K562 (cell line): ENCODE results near the gene CLIC1. TPM values are rescaled to one million over a fixed set of nuclear protein-coding genes. Genes with fewer than 3 reads are reported as not detected.
A peak's percentile ranks its signal among the peaks of the same experiment; 100 is the strongest.

ENCODE experiments used
- ATF6 ChIP-seq: sonication (generic); formaldehyde crosslinking; IDR thresholded peaks from 2 replicates; pipeline ENCODE4 v1.4.0; 2020; ENCODE audit warnings: mild to moderate bottlenecking, missing genetic modification reagents
- JUND ChIP-seq, 2 experiments: IDR thresholded peaks; 2 replicates in 1 of 2; 3 replicates in 1 of 2; pipeline ENCODE4 v1.6.1; 2011; ENCODE audit warnings: borderline replicate concordance in 2 of 2, low read depth in 2 of 2, low read length in 2 of 2, improper control_type of control experiment in 1 of 2, missing biosample characterization in 1 of 2, missing genetic modification characterization in 1 of 2, missing genetic modification reagents in 1 of 2
- KAT7 ChIP-seq: sonication (generic); formaldehyde crosslinking; IDR thresholded peaks from 2 replicates; pipeline ENCODE4 v1.8.0; 2022; ENCODE audit warnings: missing genetic modification reagents, mild to moderate bottlenecking, borderline replicate concordance
- MEIS2 ChIP-seq: fragments of 450-650 bp; IDR thresholded peaks from 2 replicates; pipeline ENCODE4 v1.6.1; 2014; ENCODE audit warnings: mild to moderate bottlenecking; ENCODE audit not compliant: partially characterized antibody
- MTF1 ChIP-seq: fragments of 250-450 bp; sonication (Bioruptor Pico); IDR thresholded peaks from 2 replicates; pipeline ENCODE4 v1.9.0; 2021; ENCODE audit warnings: moderate library complexity, mild to moderate bottlenecking, inconsistent platforms, borderline replicate concordance
- NUFIP1 ChIP-seq: fragments of 450-650 bp; IDR thresholded peaks from 2 replicates; pipeline ENCODE4 v1.6.1; 2018; ENCODE audit not compliant: partially characterized antibody
- SFPQ ChIP-seq: fragments of 200-400 bp; formaldehyde crosslinking; IDR thresholded peaks from 2 replicates; pipeline ENCODE4 v1.6.1; 2017; ENCODE audit warnings: mild to moderate bottlenecking, low read depth, low read length, moderate library complexity
- SUPT5H ChIP-seq: fragments of 450-650 bp; IDR thresholded peaks from 2 replicates; pipeline ENCODE4 v1.6.1; 2016
- TAF7 ChIP-seq: fragments of 450-650 bp; IDR thresholded peaks from 2 replicates; pipeline ENCODE4 v1.6.1; 2016; ENCODE audit warnings: missing genetic modification characterization, missing compliant biosample characterization
- XRCC3 ChIP-seq: fragments of 450-650 bp; IDR thresholded peaks from 2 replicates; pipeline ENCODE4 v1.6.1; 2017; ENCODE audit warnings: mild to moderate bottlenecking, moderate library complexity
- ZNF217 ChIP-seq: sonication (generic); formaldehyde crosslinking; IDR thresholded peaks from 2 replicates; pipeline ENCODE4 v1.8.0; 2022; ENCODE audit warnings: mild to moderate bottlenecking, missing genetic modification reagents
- ZNF274 ChIP-seq: IDR thresholded peaks from 2 replicates; pipeline ENCODE4 v1.6.1; 2011; ENCODE audit warnings: low read depth, mild to moderate bottlenecking, low read length, moderate library complexity, borderline replicate concordance
- ZNF384 ChIP-seq: IDR thresholded peaks from 2 replicates; pipeline ENCODE4 v1.6.1; 2012; ENCODE audit warnings: low read depth, low read length, improper control_type of control experiment
- ZNF445 ChIP-seq: fragments of 250-450 bp; sonication (Bioruptor Pico); IDR thresholded peaks from 2 replicates; pipeline ENCODE4 v1.4.0; 2020; ENCODE audit warnings: low read depth, mild to moderate bottlenecking, moderate library complexity
- polyA plus RNA-seq, 8 experiments: library from polyadenylated mRNA; depleted of rRNA in 4 of 8; stranded (reverse) in 5 of 8; unstranded in 3 of 8; fragments of >200 nt; fragmentation: Nextera tagmentation in 2 of 8; fragmentation: Illumina TruSeq in 1 of 8; extraction: Ambion mirVana in 2 of 8; extraction: Trizol in 1 of 8; gene quantifications; 2 replicates each; pipeline versions ENCODE4 v1.2.1 to v1.2.3, GENCODE V29; 2011 to 2014; ENCODE audit warnings: inconsistent platforms in 1 of 8, missing spikeins in 1 of 8
- total RNA-seq, 7 experiments: library from RNA; depleted of rRNA in 6 of 7; stranded (reverse); fragments of >200 nt in 6 of 7; fragmentation: Illumina TruSeq in 2 of 7; extraction: Trizol in 2 of 7; gene quantifications; 2 replicates each; pipeline versions ENCODE4 v1.2.1 to v1.2.3, GENCODE V29; 2011 to 2021; ENCODE audit warnings: low replicate concordance in 1 of 7

Gene CLIC1
- total and polyA plus RNA-seq, 9 of the 15 experiments (the other 6 are each of a cell fraction or from before 2014, with no cell fraction given), result 1,267 to 2,419 (median 1,808) TPM

GRCh38 chr6:31725502-31726350 lies 10.6 kb downstream of the CLIC1 start (continued):
- no peak for TF ChIP-seq SFPQ
- TF ChIP-seq TAF7 (tag), result no peak
- peak; percentile 63; the same call in 1 of the 2 replicates for TF ChIP-seq SUPT5H
- TF ChIP-seq MEIS2, result no peak
- no peak for TF ChIP-seq ZNF217
- TF ChIP-seq JUND (IDR thresholded peaks at IDR 0.05; ENCODE audit: borderline replicate concordance, low read depth, low read length), result peak; percentile 26; the same call in 1 of the 2 replicates
- peak; percentile 45; the same call in 1 of the 3 replicates for TF ChIP-seq JUND (tag; IDR thresholded peaks at IDR 0.05; ENCODE audit: borderline replicate concordance, low read depth, low read length)
- no peak for TF ChIP-seq ATF6 (CRISPR knock-in tag)
- 0 out of 2 replicates have a peak, but pooled peaks have one; percentile 7 for TF ChIP-seq MTF1 (CRISPR knock-in tag)
- TF ChIP-seq ZNF384, result no peak
- no peak for TF ChIP-seq XRCC3
- TF ChIP-seq KAT7 (CRISPR knock-in tag), result peak; percentile 94
- TF ChIP-seq ZNF274, result no peak
- 0 out of 2 replicates have a peak, but pooled peaks have one; percentile 40 for TF ChIP-seq ZNF445 (CRISPR knock-in tag)
- TF ChIP-seq NUFIP1, result peak; percentile 74
